Heart left ventricle (tissue), 13 donors: ENCODE results near the gene STK17B.

Source experiments
- CTCF ChIP-seq, 12 donors: fragments of 200-600 bp; sonication (generic) in 4 of 12; IDR thresholded peaks; one replicate each; pipeline versions ENCODE4 v1.5.0 to v1.8.0; 2018 to 2022; ENCODE audit warnings: antibody characterized with exemption in 12 of 12, mild to moderate bottlenecking in 5 of 12
- POLR2A ChIP-seq, 2 donors: fragments of 450-650 bp; IDR thresholded peaks; one replicate each; pipeline ENCODE4 v1.6.1; 2017; ENCODE audit warnings: antibody characterized with exemption in 2 of 2, mild to moderate bottlenecking in 2 of 2, moderate library complexity in 2 of 2
- donor health status: ischemic (EF 13 %, LVEDD 7.1; RV severe dilation, severe dysfunction).
- donor health status: DM: no; HTN: yes; CAD: no.
- donor health status: DM: no; HTN: no; CAD: no.
- donor health status: ischemic (EF 25% LVEDD 6.9; RV normal size, moderate dysfunction).
- donor health status: ischemic (EF 25% LVEDD 5.7; RV mildly dilated, moderate dysfunction).
- donor health status: ischemic (EF 35%, LVEDD 5.7; RV mildly dilated, moderate dysfunction).
- donor health status: nonischemic (EF 11% LVEDD 7.7; RV severe dilation, severe dysfunction).
- donor health status: DM: yes; HTN: yes; CAD: no.
- donor health status: PGD.
- donor health status: ischemic (EF 29% LVEDD 5.4; RV normal size, mild dysfunction).
- donor health status: nonischemic (EF 23%, LVEDD 6.1; RV moderate dilation, normal function).

- TF ChIP-seq CTCF (IDR thresholded peaks at IDR 0.05) (no peak), POLR2A (IDR thresholded peaks at IDR 0.05) (no peak)
Measured at GRCh38 chr2:196215376-196215775, 44.0 kb upstream of the STK17B start.
